GM12878 (cell line): Measurements from ENCODE around the gene ANGEL2. TPM values are rescaled to one million over a fixed set of nuclear protein-coding genes. Genes with fewer than 3 reads are reported as not detected.
A peak's percentile ranks its signal among the peaks of the same experiment; 100 is the strongest.

ENCODE experiments used
- JUNB ChIP-seq: IDR thresholded peaks from 2 replicates; pipeline ENCODE4 v1.6.1; 2016; ENCODE audit warnings: antibody characterized with exemption, mild to moderate bottlenecking
- MTA2 ChIP-seq: fragments of 450-650 bp; IDR thresholded peaks from 2 replicates; pipeline ENCODE4 v1.6.1; 2016; ENCODE audit warnings: low read depth, mild to moderate bottlenecking, moderate library complexity
- MYB ChIP-seq: fragments of 150-350 bp; IDR thresholded peaks from 2 replicates; pipeline ENCODE4 v1.6.1; 2014; ENCODE audit warnings: mild to moderate bottlenecking, low read depth, low read length, borderline replicate concordance
- SKIL ChIP-seq: fragments of 450-650 bp; IDR thresholded peaks from 2 replicates; pipeline ENCODE4 v1.6.1; 2017; ENCODE audit warnings: mild to moderate bottlenecking, low read depth, inconsistent platforms; ENCODE audit not compliant: poor library complexity, severe bottlenecking
- TBL1XR1 ChIP-seq: IDR thresholded peaks from 2 replicates; pipeline ENCODE4 v1.6.1; 2012; ENCODE audit warnings: low read depth, low read length, improper control_type of control experiment
- YY1 ChIP-seq: IDR thresholded peaks from 2 replicates; pipeline ENCODE4 v1.6.1; 2011; ENCODE audit warnings: low read depth, mild to moderate bottlenecking, low read length
- ZBTB40 ChIP-seq: fragments of 450-650 bp; IDR thresholded peaks from 2 replicates; pipeline ENCODE4 v1.6.1; 2016; ENCODE audit warnings: mild to moderate bottlenecking, moderate library complexity, borderline replicate concordance
- ZNF592 ChIP-seq: fragments of 450-650 bp; IDR thresholded peaks from 2 replicates; pipeline ENCODE4 v1.6.1; 2017; ENCODE audit warnings: mild to moderate bottlenecking, moderate library complexity
- polyA plus RNA-seq, 11 experiments: library from polyadenylated mRNA; depleted of rRNA in 4 of 11; unstranded in 6 of 11; stranded (reverse) in 5 of 11; fragments of >200 nt; fragmentation: Nextera tagmentation in 4 of 11; fragmentation: Illumina TruSeq in 1 of 11; extraction: Ambion mirVana in 4 of 11; extraction: Trizol in 1 of 11; gene quantifications; 1 replicate in 1 of 11; 2 replicates in 10 of 11; pipeline versions ENCODE4 v1.2.1 to v1.2.3, GENCODE V29; 2011 to 2016; ENCODE audit warnings: inconsistent platforms in 2 of 11, missing spikeins in 2 of 11, low read depth in 1 of 11
- total RNA-seq, 4 experiments: library from RNA; depleted of rRNA in 3 of 4; stranded (reverse); fragments of >200 nt in 3 of 4; fragmentation: Illumina TruSeq in 1 of 4; extraction: Trizol in 1 of 4; gene quantifications; 2 replicates each; pipeline versions ENCODE4 v1.2.1 to v1.2.3, GENCODE V29; 2013 to 2021

The ANGEL2 gene
- total and polyA plus RNA-seq, 10 of the 15 experiments (the other 5 are each of a cell fraction or from before 2014, with no cell fraction given): 6.3 to 53.9 (median 30.7) TPM

DNA sequence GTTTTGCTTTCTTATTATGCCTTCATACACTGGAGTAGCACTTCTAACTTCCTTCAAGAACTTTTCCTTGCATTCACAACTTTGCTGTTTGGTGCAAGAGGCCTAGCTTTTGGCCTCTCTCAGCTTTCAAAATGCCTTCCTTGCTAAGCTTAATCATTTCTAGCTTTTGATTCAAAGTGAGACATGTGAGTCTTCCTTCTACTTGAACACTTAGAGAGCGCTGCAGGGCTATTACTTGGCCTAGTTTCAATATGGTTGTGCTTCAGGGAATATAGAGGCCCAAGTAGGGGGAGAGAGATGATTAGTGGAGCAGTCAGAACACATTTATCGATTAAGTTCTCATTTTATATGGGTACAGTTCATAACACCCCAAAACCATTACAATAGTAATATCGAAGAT is 12.4 kb downstream of the ANGEL2 start (continued):
- no peak for TF ChIP-seq ZBTB40
- TF ChIP-seq JUNB: peak; percentile 84
- no peak for TF ChIP-seq MTA2
- TF ChIP-seq TBL1XR1: no peak
- no peak for TF ChIP-seq ZNF592
- no peak for TF ChIP-seq SKIL
- TF ChIP-seq MYB: no peak
- peak; percentile 30; the same call in 1 of the 2 replicates for TF ChIP-seq YY1
